K562 (cell line): Measurements from ENCODE around the gene AMFR. TPM values are rescaled to one million over a fixed set of nuclear protein-coding genes. Genes with fewer than 3 reads are reported as not detected.

Experiments used
- ATAC-seq: fragments of 200-7000 bp; cut with Tn5 transposase; 3 replicates; pipeline ENCODE4 v1.9.1; 2020; ENCODE audit warnings: moderate library complexity
- BruUV-seq: library from RNA; stranded (reverse); fragments of 400-500 nt; replicated peaks from 2 replicates; lab custom pipeline; 2021; lab: Mats Ljungman, UMichigan
- CTCF ChIA-PET: fragments of 300-600 bp; formaldehyde crosslinking; extraction: SDS; loops from one replicate; lab custom pipeline; 2021; ENCODE audit warnings: low intra/inter-chr PET ratio; lab: Yijun Ruan, JAX
- POLR2A ChIA-PET: fragments of 300-600, 350-650 bp; sonication (Branson Sonifier 250); formaldehyde crosslinking; extraction: SDS; loops from one replicate; lab custom pipeline; 2021; ENCODE audit warnings: antibody characterized with exemption, inconsistent platforms; lab: Yijun Ruan, JAX
- DNase-seq, 4 experiments: peaks; one replicate each; pipeline versions ENCODE4 v3.0.0 to v3.0.0-alpha.2; 2011 to 2018; ENCODE audit warnings: low spot score in 3 of 4, mixed read lengths in 3 of 4; ENCODE audit errors: extremely low read depth in 1 of 4
- FAIRE-seq: peaks from 2 replicates; lab custom pipeline; 2011; peaks lifted over from hg19 to GRCh38; lab: Jason Lieb, UNC
- H2AFZ ChIP-seq: 2 replicates; pipeline ENCODE4 v1.6.0; 2011; ENCODE audit warnings: low read depth, low read length, control low read depth, inconsistent platforms
- H3K27ac ChIP-seq: fragments of 200-600 bp; 3 replicates; pipeline ENCODE4 v1.8.0; 2011; ENCODE audit warnings: low read depth, mild to moderate bottlenecking, control low read depth, inconsistent platforms, low read length, moderate library complexity, mixed read lengths; ENCODE audit errors: extremely low read depth
- H3K27me3 ChIP-seq, 2 experiments: fragments of 300-600 bp in 1 of 2; 2 replicates in 1 of 2; 3 replicates in 1 of 2; pipeline versions ENCODE4 v1.6.0 to v1.8.0; 2011; ENCODE audit warnings: inconsistent platforms in 2 of 2, low read length in 2 of 2, mild to moderate bottlenecking in 1 of 2, mixed read lengths in 1 of 2, moderate library complexity in 1 of 2; ENCODE audit not compliant: control insufficient read depth in 2 of 2, insufficient read depth in 2 of 2
- H3K36me3 ChIP-seq: fragments of 300-600 bp; 3 replicates; pipeline ENCODE4 v1.8.0; 2011; ENCODE audit warnings: mild to moderate bottlenecking, low read length, inconsistent platforms; ENCODE audit not compliant: control insufficient read depth, insufficient read depth
- H3K4me1 ChIP-seq, 2 experiments: fragments of 200-600 bp in 1 of 2; replicated peaks in 1 of 2; 2 replicates in 1 of 2; 3 replicates in 1 of 2; pipeline versions ENCODE4 v1.5.1 to v1.8.0; 2011; ENCODE audit warnings: inconsistent platforms in 2 of 2, low read length in 2 of 2, mild to moderate bottlenecking in 1 of 2, mixed read lengths in 1 of 2, moderate library complexity in 1 of 2; ENCODE audit not compliant: control insufficient read depth in 2 of 2, insufficient read depth in 2 of 2
- H3K4me2 ChIP-seq: 2 replicates; pipeline ENCODE4 v1.6.1; 2011; ENCODE audit warnings: low read length, control low read depth, inconsistent platforms, mixed read lengths; ENCODE audit not compliant: insufficient read depth
- H3K4me3 ChIP-seq: fragments of 200-600 bp; sonication (generic), shearing (Covaris generic); 2 replicates; pipeline ENCODE4 v1.5.1; 2016; ENCODE audit warnings: control low read depth, inconsistent platforms
- H3K79me2 ChIP-seq: fragments of 200-600 bp; 3 replicates; pipeline ENCODE4 v1.8.0; 2011; ENCODE audit warnings: low read length, inconsistent platforms; ENCODE audit not compliant: control insufficient read depth, insufficient read depth
- H3K9ac ChIP-seq, 2 experiments: 2 replicates each; pipeline versions ENCODE4 v1.6.0 to v1.6.1; 2011; ENCODE audit warnings: low read depth in 2 of 2, low read length in 2 of 2, control low read depth in 1 of 2, inconsistent platforms in 1 of 2, mild to moderate bottlenecking in 1 of 2, mixed read lengths in 1 of 2; ENCODE audit not compliant: insufficient read depth in 1 of 2
- H3K9me1 ChIP-seq: one replicate; pipeline ENCODE4 v1.6.0; 2011; ENCODE audit warnings: inconsistent platforms, mild to moderate bottlenecking, low read length, moderate library complexity; ENCODE audit not compliant: control insufficient read depth, insufficient read depth
- H3K9me3 ChIP-seq: replicated peaks from 2 replicates; pipeline ENCODE4 v1.5.1; 2011; ENCODE audit warnings: low read depth, low read length, inconsistent platforms; ENCODE audit not compliant: control insufficient read depth, insufficient read depth
- H4K20me1 ChIP-seq: replicated peaks from 2 replicates; pipeline ENCODE4 v1.6.1; 2011; ENCODE audit warnings: low read length, inconsistent platforms, mixed read lengths; ENCODE audit not compliant: control insufficient read depth, insufficient read depth
- CC2D1A ChIP-seq: fragments of 450-650 bp; IDR thresholded peaks from 2 replicates; pipeline ENCODE4 v1.6.1; 2017; ENCODE audit warnings: mild to moderate bottlenecking
- KLF10 ChIP-seq: fragments of 250-450 bp; sonication (Bioruptor Pico); IDR thresholded peaks from 2 replicates; pipeline ENCODE4 v1.6.1; 2021; ENCODE audit warnings: matching md5 sums
- POLR3G ChIP-seq: IDR thresholded peaks from 2 replicates; pipeline ENCODE4 v1.6.1; 2011; ENCODE audit not compliant: insufficient read length, insufficient replicate concordance; ENCODE audit errors: extremely low read depth
- SIX5 ChIP-seq, 2 experiments: IDR thresholded peaks; 2 replicates each; pipeline ENCODE4 v1.6.1; 2011; ENCODE audit warnings: low read length in 2 of 2, borderline replicate concordance in 1 of 2, low read depth in 1 of 2, mild to moderate bottlenecking in 1 of 2, moderate library complexity in 1 of 2; ENCODE audit not compliant: insufficient read depth in 1 of 2
- USF2 ChIP-seq: sonication (generic); formaldehyde crosslinking; IDR thresholded peaks from 2 replicates; pipeline ENCODE4 v1.5.0; 2020; ENCODE audit warnings: missing genetic modification reagents
- ZBTB5 ChIP-seq: fragments of 450-650 bp; IDR thresholded peaks from 2 replicates; pipeline ENCODE4 v1.6.1; 2017; ENCODE audit warnings: antibody characterized with exemption
- ZNF586 ChIP-seq: fragments of 450-650 bp; formaldehyde crosslinking; conservative IDR thresholded peaks from 2 replicates; pipeline ENCODE4 v1.4.0; 2020; ENCODE audit warnings: mild to moderate bottlenecking, moderate library complexity
- WGBS: fragments of 100-300 bp; shearing (Covaris generic); methylation state at CpG from one replicate; pipeline ENCODE4 v1.1.6; 2016; ENCODE audit warnings: low coverage, mixed read lengths; ENCODE audit not compliant: insufficient coverage; ENCODE audit errors: missing lambda C conversion rate; 5-methylcytosine and 5-hydroxymethylcytosine counted together
- in situ Hi-C: fragments of 300-500 bp; cut with MboI; formaldehyde crosslinking; loops from 4 replicates; pipeline ENCODE4 v1.15.0; 2018; ENCODE audit warnings: inconsistent platforms, mixed read lengths
- intact Hi-C: fragments of 100-400 bp; cut with micrococcal nuclease; formaldehyde crosslinking; loops from 2 replicates; pipeline ENCODE4 v1.14.2; 2022
- polyA plus RNA-seq, 8 experiments: library from polyadenylated mRNA; depleted of rRNA in 4 of 8; stranded (reverse) in 5 of 8; unstranded in 3 of 8; fragments of >200 nt; fragmentation: Nextera tagmentation in 2 of 8; fragmentation: Illumina TruSeq in 1 of 8; extraction: Ambion mirVana in 2 of 8; extraction: Trizol in 1 of 8; gene quantifications; 2 replicates each; pipeline versions ENCODE4 v1.2.1 to v1.2.3, GENCODE V29; 2011 to 2014; ENCODE audit warnings: inconsistent platforms in 1 of 8, missing spikeins in 1 of 8
- total RNA-seq, 7 experiments: library from RNA; depleted of rRNA in 6 of 7; stranded (reverse); fragments of >200 nt in 6 of 7; fragmentation: Illumina TruSeq in 2 of 7; extraction: Trizol in 2 of 7; gene quantifications; 2 replicates each; pipeline versions ENCODE4 v1.2.1 to v1.2.3, GENCODE V29; 2011 to 2021; ENCODE audit warnings: low replicate concordance in 1 of 7

The AMFR gene
- total and polyA plus RNA-seq, 9 of the 15 experiments (the other 6 are each of a cell fraction or from before 2014, with no cell fraction given), result 15.6 to 113 (median 58.4) TPM

GRCh38 chr16:56387396-56387795 lies 37.9 kb downstream of the AMFR start:
- Histone ChIP-seq H3K9me1 (no peaks in the 10 kb centered on the region), H2AFZ (no peak overlapping the region), H3K4me2 (no peak overlapping the region), H3K4me3 (no peak overlapping the region), H3K9ac (no peak overlapping the region), H3K36me3 (peaks cover 79% of the 10 kb centered on the region), H3K27ac (no peak overlapping the region), H3K9me3 (no peaks in the 10 kb centered on the region), H4K20me1 (no peaks in the 10 kb centered on the region), H3K27me3 (no peaks in the 10 kb centered on the region), H3K4me1 (no peaks in the 10 kb centered on the region), H3K79me2 (no peaks in the 10 kb centered on the region)
- no TSS peak for BruUV-seq
- DNase-seq (no peak), FAIRE-seq (no peak), ATAC-seq (no peak)
- in situ Hi-C loops (no loop called here), intact Hi-C loops (no loop called here)
- ChIA-PET CTCF (no interaction called here), POLR2A (no interaction called here)
- 98% methylated on average over 3 of the region's 3 CpGs for WGBS
- TF ChIP-seq POLR3G (no peak), SIX5 (IDR thresholded peaks at IDR 0.05; ENCODE audit: borderline replicate concordance in 1 of 2, insufficient read depth in 1 of 2, low read depth in 1 of 2, low read length in 2 of 2) (no peak), ZBTB5 (no peak), USF2 (CRISPR knock-in tag) (no peak), KLF10 (CRISPR knock-in tag) (no peak), ZNF586 (no peak), CC2D1A (no peak)
